NT2/D1 (cell line): ENCODE measurements around the gene DPY19L3.

Experiments
- YY1 ChIP-seq: IDR thresholded peaks from 2 replicates; pipeline ENCODE4 v1.6.1; 2011; ENCODE audit not compliant: insufficient read length, insufficient read depth
- ZNF274 ChIP-seq: IDR thresholded peaks from 2 replicates; pipeline ENCODE4 v1.6.1; 2011; ENCODE audit warnings: mild to moderate bottlenecking, low read depth, low read length

GRCh38 chr19:32415669-32416068 is 10.1 kb downstream of the DPY19L3 start:
- TF ChIP-seq ZNF274 (no peak), YY1 (no peak)
